HG03575 (cell line): ENCODE measurements around the gene DDAH2.

Experiments used
- ATAC-seq: cut with Tn5 transposase; IDR thresholded peaks from one replicate; pipeline ENCODE4 v1.9.1; 2021; ENCODE audit not compliant: unreplicated experiment, insufficient number of reproducible peaks, low FRiP score; ENCODE audit errors: extremely low read depth

DDAH2 gene

DNA sequence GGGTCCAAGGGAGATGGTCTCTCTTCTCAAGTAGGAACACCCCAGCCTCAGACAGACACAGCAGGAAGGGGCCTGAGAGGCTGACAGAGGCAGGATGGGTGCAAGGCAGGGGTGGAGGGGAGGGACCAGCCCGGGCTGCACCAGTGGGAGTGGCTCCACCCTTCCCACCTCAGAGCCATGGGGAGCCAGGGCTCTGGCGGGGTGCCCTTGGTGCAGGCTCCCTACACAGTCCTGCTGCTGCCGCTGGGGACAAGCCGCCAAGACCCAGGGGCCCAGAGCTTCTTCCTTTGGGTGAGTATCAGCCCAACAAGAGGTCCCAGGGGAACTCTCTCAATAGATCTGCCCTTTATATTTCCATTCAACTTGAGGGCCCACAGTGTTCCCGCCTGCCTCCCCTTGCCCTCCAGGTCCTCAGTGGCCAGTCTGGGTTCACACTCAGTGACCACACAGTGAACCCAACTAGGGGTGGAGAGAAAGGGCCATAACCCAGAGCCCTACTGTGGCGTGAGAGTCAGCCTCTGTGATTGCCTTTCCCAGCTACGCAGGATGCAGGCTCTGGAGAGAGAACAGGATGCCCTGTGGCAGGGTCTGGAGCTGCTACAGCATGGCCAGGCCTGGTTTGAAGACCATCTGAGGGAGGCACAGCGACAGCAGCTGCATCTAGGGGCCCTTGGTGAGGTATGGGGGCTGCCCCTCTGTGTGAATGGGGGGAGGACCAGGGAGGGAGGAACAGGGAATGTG is 33.9 kb upstream of the DDAH2 start:
- no peak for ATAC-seq

DNA sequence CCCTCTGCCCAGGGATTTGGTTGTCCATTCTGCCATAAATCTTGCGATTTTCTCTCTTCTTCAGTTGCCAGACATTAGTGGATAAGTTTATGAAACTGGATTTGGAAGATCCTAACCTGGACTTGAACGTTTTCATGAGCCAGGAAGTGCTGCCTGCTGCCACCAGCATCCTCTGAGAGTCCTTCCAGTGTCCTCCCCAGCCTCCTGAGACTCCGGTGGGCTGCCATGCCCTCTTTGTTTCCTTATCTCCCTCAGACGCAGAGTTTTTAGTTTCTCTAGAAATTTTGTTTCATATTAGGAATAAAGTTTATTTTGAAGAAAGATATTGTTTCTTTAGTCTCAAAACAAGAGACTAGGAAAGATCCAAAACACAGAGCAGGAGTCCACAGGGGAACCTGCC is 33.3 kb upstream of the DDAH2 start, which contains the start of gene SAPCD1:
Gene SAPCD1 (plus strand): TSS at position 301 of the 400 bp plus-strand sequence. CDS start 399 bp downstream, outside the sequence.
- no peak for ATAC-seq

DNA sequence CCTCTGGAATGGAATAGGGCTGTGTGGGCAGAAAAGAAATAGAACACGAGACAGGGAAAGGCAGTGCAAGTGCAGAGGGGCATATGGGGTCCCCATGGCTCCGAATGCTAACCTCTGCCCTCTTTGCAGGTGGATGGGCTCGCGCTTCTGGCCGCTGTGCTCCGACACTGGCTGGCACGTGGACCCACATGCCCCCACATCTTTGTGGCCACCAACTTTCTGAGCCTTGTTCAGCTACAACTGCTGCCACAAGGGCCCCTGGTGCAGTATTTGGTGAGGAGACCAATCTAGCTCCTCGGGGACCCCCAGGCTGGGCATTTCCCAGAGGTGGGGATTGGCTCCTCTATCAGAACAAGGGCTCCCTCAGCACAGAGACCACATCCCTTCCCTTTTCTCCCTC is 32.2 kb upstream of the DDAH2 start:
- no peak for ATAC-seq

DNA sequence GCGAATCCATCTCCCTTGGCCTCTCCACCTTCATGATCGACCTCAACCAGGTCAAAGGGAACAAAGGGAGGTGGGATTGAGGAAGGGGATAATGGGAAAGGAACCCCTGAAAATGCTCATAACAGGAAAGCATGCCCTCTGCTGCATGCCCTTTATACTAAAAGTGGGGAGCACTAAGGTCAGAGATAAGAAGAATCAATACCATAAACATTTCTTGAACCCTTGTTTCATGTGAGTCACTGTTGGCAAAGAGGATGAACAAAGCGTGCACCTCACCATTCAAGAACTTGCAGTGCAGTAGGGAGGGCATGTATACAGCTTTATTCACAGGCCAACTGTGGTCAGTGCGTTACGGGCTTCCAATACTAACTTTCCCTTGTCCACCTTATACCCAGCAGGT is 31.7 kb upstream of the DDAH2 start:
- ATAC-seq: no peak

DNA sequence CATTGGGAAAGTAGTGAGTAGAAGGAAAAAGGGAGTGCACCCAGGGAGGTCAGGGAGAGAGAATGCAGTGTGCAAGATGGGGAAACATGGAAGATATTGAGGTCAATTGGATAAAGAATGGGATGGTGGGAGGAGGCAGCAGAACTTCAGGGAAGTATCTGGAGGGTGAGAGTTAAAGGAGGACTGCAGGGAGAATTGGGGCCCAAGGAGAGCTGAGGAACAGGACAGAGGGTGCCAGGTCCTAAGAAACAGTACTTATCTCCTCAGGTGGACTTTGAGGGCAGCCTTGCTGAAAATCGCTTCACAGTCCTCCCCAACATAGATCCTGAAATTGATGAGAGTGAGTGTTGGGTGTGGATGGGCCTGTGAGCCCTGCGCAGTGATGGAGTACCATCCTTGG is 29.2 kb upstream of the DDAH2 start:
- ATAC-seq: no peak

DNA sequence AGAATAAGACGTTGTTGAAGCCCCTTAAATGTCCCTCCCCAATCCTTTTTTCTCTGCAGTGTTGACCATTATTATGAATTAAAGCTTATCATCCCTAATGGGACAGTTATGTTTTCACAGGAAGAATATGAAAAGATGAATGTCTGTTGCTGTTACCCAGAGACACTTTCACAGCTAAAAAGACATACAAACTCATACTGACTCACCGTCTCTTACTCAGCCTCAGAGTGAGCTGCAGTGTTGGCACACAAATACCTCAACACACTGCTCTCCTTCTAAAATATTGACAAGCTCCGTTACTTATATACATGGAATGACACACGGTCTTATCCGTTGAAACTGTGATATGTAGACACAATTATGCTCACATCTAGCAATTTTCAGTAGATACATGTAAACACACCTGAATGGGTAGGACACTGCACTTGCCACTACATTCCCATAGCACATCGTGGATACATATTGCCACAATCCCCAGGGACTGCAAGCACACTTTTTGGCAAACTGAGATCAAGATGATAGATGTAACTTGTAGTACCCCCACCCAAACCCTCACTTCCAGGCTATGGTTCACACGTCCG is 23.7 kb upstream of the DDAH2 start:
- no peak for ATAC-seq

DNA sequence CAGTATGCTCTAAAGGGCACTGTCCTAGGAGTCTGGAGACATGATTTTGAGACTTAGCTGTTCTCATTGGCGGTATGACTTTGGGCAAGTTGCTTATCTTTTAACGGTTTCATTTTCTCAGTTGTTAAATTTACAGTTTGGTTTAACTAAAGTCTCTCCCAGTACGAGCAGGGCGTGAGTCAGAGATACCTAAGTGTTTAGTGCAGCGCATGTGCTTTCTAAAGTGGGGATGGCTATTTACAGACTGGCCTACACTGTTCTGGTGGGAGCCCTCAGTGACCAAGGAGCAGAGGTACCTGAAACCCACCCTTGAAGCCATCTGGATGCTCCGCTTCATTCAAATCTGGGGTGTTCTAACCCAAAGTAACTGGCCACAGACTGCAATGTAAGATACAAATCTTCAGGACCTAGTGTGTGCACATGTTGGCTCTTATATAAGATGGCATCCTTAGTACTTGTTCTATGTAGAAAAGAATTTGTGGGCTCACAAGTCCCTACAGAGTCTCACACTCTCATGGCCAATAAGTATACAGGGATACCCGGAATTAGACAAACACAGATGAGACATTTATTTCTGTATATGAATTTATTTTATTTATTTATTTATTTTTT is 21.4 kb upstream of the DDAH2 start:
- no peak for ATAC-seq

DNA sequence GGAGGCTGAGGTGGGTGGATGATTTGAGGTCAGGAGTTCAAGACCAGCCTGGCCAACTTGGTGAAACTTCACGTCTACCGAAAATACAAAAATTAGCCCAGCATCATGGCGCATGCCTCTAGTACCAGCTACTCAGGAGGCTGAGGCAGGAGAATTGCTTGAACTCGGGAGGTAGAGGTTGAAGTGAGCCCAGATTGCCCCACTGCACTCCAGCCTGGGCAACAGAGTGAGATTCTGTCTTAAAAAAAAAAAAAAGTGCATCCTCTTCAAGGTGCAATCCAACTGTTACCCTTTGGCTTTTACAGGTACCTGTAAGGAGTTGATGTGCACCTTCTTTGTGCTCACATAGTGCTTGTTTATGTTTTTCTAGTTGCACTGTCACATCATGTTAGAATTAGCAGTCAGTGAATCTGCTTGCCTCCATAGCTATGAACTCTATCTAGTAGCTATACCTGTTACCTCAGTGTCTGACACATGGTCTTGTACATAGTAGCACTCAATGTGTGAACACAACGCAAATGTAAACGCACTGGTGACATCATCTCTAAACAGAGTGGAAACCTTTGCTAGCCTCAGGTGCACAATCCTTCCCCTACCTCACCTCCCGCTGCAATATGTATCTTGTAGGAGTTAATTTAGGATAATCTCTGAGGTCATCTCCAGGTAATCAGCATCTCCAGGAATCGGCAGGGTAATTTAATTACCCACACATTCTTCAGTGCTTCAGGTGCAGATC is 20.4 kb upstream of the DDAH2 start:
- ATAC-seq: no peak

DNA sequence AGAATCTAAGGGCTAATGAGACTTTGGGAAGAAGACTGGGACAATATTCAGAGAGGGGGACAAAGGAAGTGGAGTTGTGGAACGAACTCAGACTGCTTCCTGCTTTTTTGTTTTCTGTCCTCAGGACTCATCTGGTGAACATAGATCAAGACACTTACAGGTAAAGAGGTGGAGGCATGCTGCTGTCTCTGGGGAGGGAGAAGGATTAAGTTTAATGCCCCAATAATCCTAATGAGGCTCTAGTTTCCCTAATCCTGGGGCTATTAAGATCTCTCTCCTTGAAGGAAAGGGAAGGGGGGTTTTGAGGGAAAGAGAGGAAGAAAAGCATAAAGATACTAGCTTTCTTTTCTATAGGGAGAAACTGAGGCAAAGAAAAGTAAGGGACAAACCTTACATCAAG is 15.3 kb upstream of the DDAH2 start:
- no peak for ATAC-seq

DNA sequence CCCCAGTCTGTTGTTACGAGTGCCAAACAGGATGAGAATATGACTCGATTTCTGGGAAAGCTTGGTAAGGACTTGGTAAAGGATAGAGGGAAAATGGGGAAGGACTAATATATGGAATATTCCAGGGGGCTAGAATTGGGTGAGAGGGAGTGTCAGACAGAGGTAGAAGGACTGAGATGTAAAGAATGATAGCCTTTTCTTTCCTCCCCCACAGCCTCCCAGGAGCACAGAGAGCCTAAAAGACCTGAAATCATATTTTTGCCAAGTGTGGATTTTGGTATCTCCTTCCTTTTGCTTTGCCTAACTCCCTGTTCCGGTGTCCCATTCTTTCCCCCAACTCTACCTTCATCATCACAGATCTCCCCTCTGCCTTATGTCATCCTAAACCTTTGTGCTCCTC is 13.8 kb upstream of the DDAH2 start:
- ATAC-seq: no peak

DNA sequence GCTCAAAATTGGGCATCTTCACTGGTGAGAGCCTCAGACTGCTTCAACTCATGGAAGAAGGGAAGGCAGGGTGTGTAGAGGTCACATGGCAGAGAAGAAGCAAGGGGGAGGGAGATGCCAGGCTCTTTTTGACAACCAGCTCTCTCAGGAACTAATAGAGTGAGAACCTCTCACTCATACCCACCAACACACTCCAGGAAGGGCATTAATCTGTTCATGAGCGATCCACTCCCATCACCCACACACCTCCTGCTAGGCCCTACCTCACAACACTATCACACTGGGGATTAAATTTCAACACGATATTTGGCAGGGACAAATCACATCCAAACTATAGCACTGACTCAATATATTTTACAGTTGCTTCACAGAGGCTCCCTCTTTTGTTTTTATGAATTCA is 12.7 kb upstream of the DDAH2 start:
- ATAC-seq: no peak

DNA sequence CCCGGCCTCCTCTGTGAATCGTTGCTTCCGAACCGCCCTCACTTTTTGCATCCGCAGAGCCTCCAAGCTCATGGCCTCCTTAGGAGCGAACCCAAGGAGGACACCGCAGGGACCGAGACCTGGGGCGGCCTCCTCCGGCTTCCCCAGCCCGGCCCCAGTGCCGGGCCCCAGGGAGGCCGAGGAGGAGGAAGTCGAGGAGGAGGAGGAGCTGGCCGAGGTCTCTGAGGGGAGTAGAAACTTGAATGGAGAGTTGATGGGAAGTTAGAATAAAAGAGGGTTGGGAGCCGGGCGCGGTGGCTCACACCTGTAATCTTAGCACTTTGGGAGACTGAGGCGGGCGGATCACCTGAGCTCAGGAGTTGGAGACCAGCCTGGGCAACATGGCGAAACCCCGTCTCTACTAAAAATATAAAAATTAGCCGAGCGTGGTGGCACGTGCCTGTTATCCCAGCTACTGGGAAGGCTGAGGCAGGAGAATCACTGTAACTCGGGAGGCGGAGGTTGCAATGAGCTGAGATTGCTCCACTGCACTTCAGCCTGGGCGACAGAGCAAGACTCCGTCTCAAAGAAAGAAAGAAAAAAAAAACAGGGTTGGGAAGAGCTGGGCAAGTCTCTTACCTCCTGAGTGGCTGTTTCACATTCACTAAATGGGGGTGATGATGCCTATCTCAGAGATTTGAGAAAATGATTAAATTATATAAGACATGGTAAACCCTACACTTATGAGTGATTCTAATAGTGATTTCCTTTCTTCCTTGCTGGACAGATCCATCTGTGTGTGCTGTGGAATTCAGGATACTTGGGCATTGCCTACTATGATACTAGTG is 11.5 kb upstream of the DDAH2 start:
- no peak for ATAC-seq

DNA sequence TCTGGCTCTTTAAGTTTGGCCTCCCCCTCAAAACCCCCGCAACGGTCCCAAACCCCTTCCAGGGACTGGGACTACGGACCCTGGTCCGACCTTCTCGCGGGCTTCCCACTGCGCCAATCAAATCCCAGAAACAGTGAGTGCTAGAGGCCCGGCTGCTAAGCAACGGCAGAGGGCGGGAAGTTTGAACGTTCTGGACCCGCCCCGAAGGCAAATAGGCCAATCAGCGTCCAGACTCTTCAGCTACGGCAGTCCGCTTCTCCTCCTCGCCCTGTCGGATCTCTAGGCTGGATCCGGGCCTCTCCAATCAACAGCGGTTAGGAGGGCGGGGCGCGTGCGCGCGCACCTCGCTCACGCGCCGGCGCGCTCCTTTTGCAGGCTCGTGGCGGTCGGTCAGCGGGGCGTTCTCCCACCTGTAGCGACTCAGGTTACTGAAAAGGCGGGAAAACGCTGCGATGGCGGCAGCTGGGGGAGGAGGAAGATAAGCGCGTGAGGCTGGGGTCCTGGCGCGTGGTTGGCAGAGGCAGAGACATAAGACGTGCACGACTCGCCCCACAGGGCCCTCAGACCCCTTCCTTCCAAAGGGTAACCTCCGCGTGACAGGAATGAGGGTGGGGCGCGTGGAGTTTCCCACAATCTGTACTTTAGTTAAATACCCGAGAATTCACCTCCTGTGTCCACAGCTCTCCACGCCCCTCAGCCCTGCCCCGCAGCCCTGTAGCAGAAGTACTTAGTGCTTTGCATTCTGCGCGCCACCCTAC is 10.7 kb upstream of the DDAH2 start, which contains the start of gene MSH5:
Gene MSH5 (plus strand): TSS at position 367 of the 758 bp plus-strand sequence. CDS start 462 bp downstream, outside the sequence.
- ATAC-seq: no peak

DNA sequence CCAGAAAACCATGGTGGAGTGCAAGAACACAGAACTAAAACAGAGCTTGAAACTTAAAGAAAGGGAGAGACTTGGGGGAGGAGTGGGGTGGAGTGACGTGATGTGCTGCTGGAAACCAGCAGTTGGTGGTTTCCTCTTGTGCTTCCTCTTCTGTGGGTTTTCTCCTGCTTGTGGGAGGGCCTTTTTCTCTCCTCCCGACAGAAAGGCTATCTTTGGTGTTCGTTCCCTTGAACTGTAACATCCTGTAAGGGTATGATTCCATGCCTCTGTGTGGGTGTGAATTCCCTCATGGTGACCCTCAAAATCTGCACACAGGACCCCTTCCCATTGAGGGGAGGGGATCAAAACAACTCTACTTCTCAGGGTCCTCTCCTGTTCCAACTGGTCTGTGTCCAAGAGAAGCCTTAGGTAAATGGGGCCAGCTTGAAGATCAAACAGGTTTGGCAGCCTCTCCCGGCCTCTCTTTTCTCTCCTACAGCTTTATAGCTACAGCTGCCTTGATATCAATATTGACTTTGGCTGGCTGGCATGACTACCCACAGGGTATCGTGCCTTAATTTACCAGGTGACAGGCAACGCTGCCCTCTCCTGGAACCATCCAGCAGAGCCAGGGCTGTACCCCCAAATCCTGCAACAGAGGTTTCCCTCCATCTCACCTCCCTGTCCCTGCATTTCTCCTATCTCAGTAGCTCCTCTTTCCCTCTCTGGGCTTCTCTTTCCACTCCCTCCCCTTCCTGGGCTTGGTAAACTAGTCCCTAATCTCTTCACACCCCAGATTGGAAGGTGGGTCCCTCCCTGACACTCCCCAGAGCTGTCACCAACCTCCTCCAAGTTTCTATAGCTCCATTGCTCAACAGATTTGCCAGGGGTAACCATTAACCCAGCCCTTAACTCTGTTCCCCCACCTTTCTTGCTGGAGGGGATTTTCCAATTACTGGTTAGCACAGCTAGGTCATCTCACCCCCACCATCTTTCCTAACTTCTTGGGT is 9.2 kb upstream of the DDAH2 start:
- no peak for ATAC-seq

DNA sequence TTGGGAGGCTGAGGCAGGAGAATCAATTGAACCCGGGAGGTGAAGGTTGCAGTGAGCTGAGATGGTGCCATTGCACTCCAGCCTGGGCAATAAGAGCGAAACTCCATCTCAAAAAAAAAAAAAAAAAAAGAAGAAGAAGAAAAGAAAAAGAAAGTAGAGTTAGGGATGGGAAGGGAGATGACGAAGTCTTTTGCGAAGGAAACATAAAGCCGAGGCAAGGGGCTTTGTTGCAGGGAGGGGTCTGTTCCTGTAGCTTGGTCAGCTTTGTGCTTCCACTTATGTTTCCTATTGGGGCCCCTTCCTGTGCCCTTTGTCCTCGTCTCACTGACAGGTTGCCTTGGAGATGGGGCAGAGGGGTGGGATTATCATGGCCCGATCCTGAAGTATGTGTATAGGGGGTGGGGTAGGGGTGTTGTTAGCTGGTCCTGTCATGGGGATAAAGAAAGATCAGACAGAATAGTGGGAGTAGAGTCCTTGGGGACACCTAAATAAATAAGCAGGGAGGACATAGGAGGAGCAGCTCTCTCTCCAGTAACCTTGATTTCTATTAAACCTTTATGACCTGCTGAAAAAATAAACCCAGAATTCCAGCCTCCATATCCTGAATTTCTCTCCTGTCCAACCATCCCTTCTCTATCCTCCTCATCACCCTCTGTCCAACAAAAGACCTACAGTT is 8.4 kb upstream of the DDAH2 start:
- ATAC-seq: no peak

DNA sequence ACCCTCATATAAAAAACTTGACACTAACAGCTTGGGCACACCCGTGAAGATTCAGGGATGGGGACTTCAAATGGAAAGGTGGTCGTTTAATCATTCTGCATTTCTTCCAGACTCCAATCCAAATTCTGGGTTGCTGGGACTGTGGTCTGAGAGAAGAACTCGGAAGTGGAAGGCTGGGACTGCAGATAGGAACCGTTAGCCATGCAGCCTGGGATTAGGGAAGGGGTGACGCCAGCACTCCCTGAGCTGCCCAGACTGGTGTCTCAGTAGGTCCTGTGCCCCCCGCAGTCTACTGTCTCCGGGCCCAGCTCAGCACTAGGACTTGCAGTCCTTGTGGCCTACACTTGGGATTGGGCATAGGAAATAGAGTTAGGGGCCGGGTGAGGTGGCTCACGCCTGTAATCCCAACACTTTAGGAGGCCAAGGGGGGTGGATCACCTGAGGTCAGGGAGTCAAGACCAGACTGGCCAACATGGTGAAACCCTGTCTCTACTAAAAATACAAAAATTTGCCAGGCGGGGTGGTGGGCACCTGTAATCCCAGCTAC is 7.7 kb upstream of the DDAH2 start:
- ATAC-seq: no peak
